HG03064 (cell line): ENCODE measurements around the gene CHST11.
A peak's percentile ranks its signal among the peaks of the same experiment; 100 is the strongest.

Source experiments
- ATAC-seq: cut with Tn5 transposase; IDR thresholded peaks from one replicate; pipeline ENCODE4 v1.9.1; 2021; ENCODE audit warnings: low read depth; ENCODE audit not compliant: unreplicated experiment

CHST11 gene

GRCh38 chr12:104478396-104479122 is 21.8 kb downstream of the CHST11 start:
- ATAC-seq = peak; percentile 80

GRCh38 chr12:104479123-104479662 is 22.4 kb downstream of the CHST11 start:
- no peak for ATAC-seq

- no peak for ATAC-seq
Measured at GRCh38 chr12:104480012-104480411, 23.3 kb downstream of the CHST11 start.

- ATAC-seq = no peak
Measured at GRCh38 chr12:104480826-104481440, 24.2 kb downstream of the CHST11 start.

- ATAC-seq = no peak
Measured at GRCh38 chr12:104482113-104482512, 25.4 kb downstream of the CHST11 start.

GRCh38 chr12:104482748-104483147 is 26.0 kb downstream of the CHST11 start:
- ATAC-seq = no peak

GRCh38 chr12:104484079-104484478 is 27.3 kb downstream of the CHST11 start:
- no peak for ATAC-seq

GRCh38 chr12:104485651-104486362 is 29.1 kb downstream of the CHST11 start:
- ATAC-seq = no peak

GRCh38 chr12:104486363-104486750 is 29.6 kb downstream of the CHST11 start:
- no peak for ATAC-seq

- ATAC-seq = no peak
Measured at GRCh38 chr12:104486943-104487819, 30.4 kb downstream of the CHST11 start.

- no peak for ATAC-seq
Measured at GRCh38 chr12:104488374-104488773, 31.6 kb downstream of the CHST11 start.

GRCh38 chr12:104490186-104490585 is 33.4 kb downstream of the CHST11 start:
- ATAC-seq = no peak

- no peak for ATAC-seq
Measured at GRCh38 chr12:104490850-104491249, 34.1 kb downstream of the CHST11 start.

- ATAC-seq = no peak
Measured at GRCh38 chr12:104493496-104493895, 36.7 kb downstream of the CHST11 start.

- ATAC-seq = peak; percentile 36
Measured at GRCh38 chr12:104494137-104494792, 37.5 kb downstream of the CHST11 start.

- no peak for ATAC-seq
Measured at GRCh38 chr12:104494793-104495158, 38.0 kb downstream of the CHST11 start.

- no peak for ATAC-seq
Measured at GRCh38 chr12:104495786-104496185, 39.0 kb downstream of the CHST11 start.

GRCh38 chr12:104496336-104496735 is 39.6 kb downstream of the CHST11 start:
- ATAC-seq = no peak

GRCh38 chr12:104498211-104498801 is 41.6 kb downstream of the CHST11 start:
- ATAC-seq = no peak
